Iris pigment epithelial cell (primary cell): ENCODE results near the gene KIF2A.

Source experiments
- DNase-seq: peaks from one replicate; pipeline ENCODE4 v3.0.0-alpha.2; 2011; ENCODE audit warnings: low read depth

KIF2A gene

DNA sequence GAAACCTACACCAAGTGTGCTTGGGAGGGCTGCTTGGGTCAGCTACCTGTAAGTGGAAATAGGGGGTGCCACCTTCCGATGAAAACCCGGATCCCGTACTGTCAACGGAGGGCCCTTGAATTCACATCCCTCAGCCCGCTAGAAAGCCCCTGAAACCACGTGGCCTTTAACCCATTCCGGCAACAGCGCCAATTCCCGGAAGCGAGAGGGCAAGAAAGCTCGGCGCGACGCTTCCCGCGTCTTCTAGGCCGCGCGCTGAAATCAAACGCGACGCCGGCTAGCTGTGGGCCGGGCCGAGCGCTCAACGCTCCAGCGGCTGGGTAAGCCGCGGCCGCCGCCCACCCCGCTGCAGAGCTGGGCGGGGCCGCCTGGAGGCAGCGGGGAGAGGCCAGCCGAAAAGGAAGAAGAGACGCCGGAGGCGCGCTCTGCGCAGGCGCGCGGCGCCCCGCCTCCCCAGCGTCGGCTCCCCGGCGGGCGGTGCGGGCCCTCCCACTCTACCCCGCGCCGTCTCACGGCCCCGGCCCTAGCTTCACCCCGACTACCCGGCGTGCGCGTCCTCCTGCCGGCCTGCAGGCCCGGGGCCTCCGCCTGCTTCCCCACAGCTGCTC is at the start of gene KIF2A:
Gene KIF2A (plus strand): TSS at position 492 of the 608 bp plus-strand sequence. CDS start 267 bp downstream, outside the sequence.
- DNase-seq = peak; percentile 92

DNA sequence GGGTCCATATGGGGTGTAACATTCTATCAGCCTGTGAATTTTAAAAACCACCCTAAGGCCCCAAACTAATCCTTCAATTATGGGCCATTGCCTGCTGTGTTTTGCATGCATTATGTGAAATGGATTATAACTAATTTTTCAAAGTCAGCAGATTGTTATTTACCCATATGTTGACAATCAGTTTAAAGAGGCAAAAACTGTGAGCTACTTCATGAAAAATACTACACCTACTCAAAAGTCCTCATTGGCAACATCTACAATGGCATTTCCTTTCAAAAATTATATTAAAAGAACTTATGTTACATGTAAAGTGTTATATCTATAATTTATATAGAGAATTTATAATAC is 49.0 kb upstream of the KIF2A start:
- no peak for DNase-seq

- no peak for DNase-seq
Measured at GRCh38 chr5:62258654-62259053, 47.4 kb upstream of the KIF2A start.

DNA sequence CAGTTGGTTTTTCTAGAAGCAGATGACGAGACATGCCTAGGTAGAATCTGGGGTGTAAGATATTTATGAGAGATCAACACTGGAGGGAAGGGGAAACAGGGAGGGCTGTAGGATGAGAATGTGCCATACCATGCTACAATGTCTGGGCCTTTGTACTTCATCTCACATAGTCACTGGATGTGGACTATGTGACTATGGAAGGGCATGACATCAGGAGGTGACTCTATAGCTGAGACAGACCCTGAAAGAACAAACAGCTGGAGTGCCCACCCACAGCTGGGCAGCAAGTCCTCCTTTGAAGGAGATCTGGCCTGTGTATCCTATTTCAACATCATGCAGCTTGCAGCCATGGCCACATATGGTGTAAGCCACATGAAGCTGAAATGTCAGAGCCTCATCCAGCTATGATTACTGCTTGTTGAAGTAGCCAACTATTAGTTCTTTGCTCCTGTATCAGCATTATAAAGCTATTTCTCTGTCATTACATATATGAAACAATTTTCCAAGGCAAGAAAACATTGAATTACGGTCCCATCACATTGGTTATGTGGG is 46.2 kb upstream of the KIF2A start:
- no peak for DNase-seq

DNA sequence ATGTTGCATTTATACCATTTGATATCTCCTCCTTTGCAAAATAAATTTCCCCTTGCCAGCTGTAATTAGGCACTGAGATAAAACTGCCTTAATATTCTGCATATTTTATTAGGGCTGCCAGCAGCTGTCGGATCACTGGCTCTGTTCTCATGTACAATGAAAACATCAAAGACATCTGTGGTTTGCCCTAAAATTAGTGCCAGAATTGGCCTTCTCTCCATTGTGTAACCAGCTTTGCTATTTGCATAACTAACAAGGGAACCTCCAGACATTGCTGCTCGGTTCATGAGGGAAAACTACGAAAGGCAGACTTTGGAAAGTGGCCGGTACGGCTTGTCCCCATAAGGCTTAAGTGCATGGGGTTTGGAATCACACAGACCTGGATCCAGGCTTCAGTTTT is 45.5 kb upstream of the KIF2A start:
- no peak for DNase-seq

- DNase-seq = no peak
Measured at GRCh38 chr5:62263401-62263800, 42.6 kb upstream of the KIF2A start.

DNA sequence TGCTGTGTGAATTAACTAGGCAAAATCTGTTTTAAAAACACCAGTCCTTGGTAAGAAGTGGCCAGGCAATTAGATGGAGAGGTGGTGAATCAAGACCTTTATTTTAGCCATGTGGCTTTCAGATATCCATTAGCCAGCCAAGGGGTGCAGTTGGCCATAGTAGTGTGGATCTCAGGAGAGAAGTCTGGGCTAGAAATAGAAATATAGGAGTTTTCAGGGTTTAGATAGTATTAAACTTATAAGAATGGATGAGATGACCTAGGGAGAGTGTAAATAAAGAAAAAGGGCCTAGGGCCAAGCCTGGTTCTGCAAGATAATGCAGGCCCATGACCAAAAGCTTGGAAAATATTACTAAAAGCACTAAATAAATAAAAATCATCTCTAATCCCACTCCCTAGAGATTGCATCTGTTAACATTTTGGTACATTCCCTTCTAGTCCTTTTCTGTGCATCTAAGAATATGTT is 40.3 kb upstream of the KIF2A start:
- no peak for DNase-seq

DNA sequence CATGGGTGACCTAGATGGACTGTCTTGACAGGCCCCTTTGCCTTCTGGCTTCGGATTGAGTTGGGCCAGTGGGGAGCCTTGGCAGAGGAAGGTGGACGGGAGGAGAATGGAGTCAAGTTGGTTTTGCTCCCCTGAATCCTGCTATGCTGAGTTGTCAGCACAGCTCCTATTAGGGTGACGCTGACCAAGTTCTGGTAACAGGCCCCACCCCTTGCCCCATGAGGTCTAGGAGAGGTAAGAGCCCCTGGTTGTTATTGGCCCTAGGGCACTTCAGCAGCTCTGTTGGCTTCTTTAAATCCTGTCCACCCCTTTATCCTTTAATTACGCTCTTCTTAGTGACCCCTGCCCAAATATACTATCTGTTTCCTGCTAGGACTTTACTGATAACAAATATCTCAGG is 39.4 kb upstream of the KIF2A start:
- no peak for DNase-seq

DNA sequence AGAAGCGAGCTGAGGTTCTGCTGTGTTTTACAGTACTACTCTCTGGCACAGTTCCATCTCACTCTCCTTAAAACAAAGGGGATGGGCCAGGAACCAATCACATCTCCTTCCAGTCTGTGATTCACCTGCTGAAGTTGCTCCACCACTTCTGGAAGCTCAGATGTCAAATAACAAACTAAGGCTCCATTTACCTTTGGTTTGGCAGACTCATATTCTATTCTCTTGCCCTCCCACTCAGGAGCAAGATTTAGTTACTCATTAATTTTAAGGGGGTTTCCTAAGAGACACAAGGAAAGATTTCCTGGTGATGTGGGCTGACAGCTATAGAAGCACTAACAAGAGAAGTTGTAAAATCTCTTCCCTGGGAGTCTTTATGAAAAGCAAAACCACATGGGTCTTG is 37.8 kb upstream of the KIF2A start:
- DNase-seq = no peak

DNA sequence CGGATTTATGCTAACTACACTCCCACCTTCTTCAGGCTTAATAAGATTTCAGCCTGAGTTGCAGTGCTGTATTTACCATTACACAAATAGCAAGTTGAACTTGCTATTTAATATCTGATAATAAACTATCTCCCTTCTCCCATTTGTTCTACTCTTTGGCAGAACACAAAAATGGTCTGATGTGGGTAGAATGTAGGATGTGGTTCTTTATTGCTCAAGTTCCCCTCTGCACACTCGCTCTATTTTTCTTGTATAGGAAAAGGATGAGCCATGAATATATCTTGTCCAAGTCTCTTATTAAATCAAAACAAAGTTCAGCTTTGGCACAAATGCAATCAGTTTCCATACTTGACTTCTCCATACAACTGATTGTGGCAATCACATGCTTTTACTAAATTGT is 37.2 kb upstream of the KIF2A start:
- DNase-seq = no peak

- no peak for DNase-seq
Measured at GRCh38 chr5:62271370-62271769, 34.6 kb upstream of the KIF2A start.

- no peak for DNase-seq
Measured at GRCh38 chr5:62271870-62272269, 34.1 kb upstream of the KIF2A start.

- no peak for DNase-seq
Measured at GRCh38 chr5:62273687-62274086, 32.3 kb upstream of the KIF2A start.

- no peak for DNase-seq
Measured at GRCh38 chr5:62275581-62275980, 30.4 kb upstream of the KIF2A start.

DNA sequence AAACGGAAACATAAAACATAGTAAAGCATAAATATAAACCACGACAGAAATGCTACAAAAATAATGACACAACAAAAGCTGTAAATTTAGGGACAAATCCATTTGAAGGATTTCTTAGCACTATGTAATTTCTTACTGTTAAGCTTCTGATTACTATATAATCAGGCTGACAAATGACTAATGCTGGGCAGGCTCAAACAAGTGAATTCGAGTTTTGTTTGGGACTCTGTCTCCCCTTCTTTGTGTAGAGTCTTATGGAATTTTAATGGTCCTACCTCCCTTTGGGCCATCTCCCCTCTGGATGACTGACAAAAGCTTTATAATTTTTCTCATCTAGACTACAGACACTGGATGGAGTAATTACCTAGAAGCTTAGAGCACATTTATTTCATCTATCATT is 24.6 kb upstream of the KIF2A start:
- no peak for DNase-seq

- DNase-seq = no peak
Measured at GRCh38 chr5:62282064-62282463, 23.9 kb upstream of the KIF2A start.

DNA sequence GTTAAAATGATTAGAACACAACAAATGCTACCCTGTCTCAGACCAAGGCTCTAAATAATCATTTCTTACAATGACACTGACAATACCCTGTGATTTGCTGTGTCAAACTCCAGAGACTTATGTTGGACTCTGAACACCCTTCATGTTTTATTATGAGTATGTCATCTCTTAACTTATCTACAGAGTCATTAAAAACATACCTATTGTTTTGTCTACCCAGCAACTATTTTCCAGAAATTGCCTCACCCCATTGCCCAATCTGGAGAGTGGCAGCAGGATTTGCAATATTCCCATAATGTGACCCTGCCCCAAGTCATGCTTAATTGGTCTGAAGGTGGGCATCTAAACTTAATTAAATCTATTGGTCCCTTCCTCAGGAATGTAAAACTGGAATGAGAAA is 23.0 kb upstream of the KIF2A start:
- no peak for DNase-seq

GRCh38 chr5:62283861-62284260 is 22.1 kb upstream of the KIF2A start:
- no peak for DNase-seq

- DNase-seq = no peak
Measured at GRCh38 chr5:62284946-62285891, 20.8 kb upstream of the KIF2A start.

- DNase-seq = no peak
Measured at GRCh38 chr5:62286834-62287233, 19.2 kb upstream of the KIF2A start.

DNA sequence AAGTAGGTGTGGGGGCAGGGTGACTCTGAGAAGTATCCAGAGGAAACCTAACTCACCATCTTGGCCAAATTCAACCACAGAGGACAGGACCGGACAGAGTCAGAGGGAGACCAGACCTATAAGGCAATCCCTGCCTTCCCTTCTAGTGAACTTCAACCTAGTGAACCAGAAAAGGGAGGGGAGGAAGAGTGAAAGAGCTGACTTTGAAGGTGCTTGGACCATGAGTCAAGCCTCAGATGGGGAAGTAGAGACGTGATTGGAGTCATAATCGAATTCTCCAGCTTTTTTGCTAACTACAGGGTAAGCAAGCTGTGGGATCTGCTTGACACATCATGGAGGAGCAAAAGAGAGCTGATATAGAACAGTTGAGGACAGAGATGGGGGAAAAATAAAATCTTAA is 18.8 kb upstream of the KIF2A start:
- no peak for DNase-seq

- no peak for DNase-seq
Measured at GRCh38 chr5:62288118-62288517, 17.9 kb upstream of the KIF2A start.

DNA sequence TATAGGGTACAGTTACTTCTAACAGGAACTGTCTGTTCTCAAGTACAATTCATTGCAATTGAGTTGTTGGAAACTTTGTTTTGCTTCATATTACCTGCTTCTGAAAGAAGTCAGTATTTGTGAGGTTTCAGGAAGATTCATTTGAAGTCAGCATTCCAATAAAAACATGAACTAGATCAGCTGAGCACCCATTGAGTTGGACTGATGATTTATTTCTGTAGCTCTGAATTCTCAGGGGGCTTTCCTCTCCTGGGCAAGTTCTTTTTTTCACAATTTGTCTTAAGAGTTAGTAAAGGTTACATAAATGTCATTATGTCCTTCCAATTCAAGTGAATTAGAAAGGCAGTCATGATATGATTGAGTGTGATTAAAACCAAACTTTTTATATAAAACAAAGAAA is 16.2 kb upstream of the KIF2A start:
- no peak for DNase-seq
